HG03159 (cell line): ENCODE data around the gene PTRH2.
"Not testable (repeated sequence)": the region's sequence is repeated elsewhere in the genome, so short reads cannot be mapped to it uniquely, and the experiment has no call there.

Experiments used
- ATAC-seq: cut with Tn5 transposase; IDR thresholded peaks from one replicate; pipeline ENCODE4 v1.9.1; 2021; ENCODE audit warnings: mild to moderate bottlenecking, moderate library complexity; ENCODE audit not compliant: unreplicated experiment

PTRH2 gene

GRCh38 chr17:59671386-59671785 is 35.8 kb downstream of the PTRH2 start:
- no peak for ATAC-seq

- no peak for ATAC-seq
Observed at GRCh38 chr17:59669944-59670343, 37.3 kb downstream of the PTRH2 start.

- peak; percentile 51 for ATAC-seq
Observed at GRCh38 chr17:59669411-59669810, 37.8 kb downstream of the PTRH2 start.

- no peak for ATAC-seq
Observed at GRCh38 chr17:59668816-59669215, 38.4 kb downstream of the PTRH2 start.

GRCh38 chr17:59666235-59666634 is 41.0 kb downstream of the PTRH2 start:
- no peak for ATAC-seq

GRCh38 chr17:59656624-59657023 is 50.6 kb downstream of the PTRH2 start:
- not testable (repeated sequence) for ATAC-seq

- ATAC-seq, result no peak
Observed at GRCh38 chr17:59652119-59652518, 55.1 kb downstream of the PTRH2 start.

GRCh38 chr17:59651346-59651745 is 55.9 kb downstream of the PTRH2 start:
- no peak for ATAC-seq

GRCh38 chr17:59650642-59651041 is 56.6 kb downstream of the PTRH2 start:
- no peak for ATAC-seq

- ATAC-seq, result no peak
Observed at GRCh38 chr17:59649886-59650285, 57.3 kb downstream of the PTRH2 start.
